ENCODE results near the gene ZNF580.

Gene ZNF580, protein sequence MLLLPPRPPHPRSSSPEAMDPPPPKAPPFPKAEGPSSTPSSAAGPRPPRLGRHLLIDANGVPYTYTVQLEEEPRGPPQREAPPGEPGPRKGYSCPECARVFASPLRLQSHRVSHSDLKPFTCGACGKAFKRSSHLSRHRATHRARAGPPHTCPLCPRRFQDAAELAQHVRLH

DNA sequence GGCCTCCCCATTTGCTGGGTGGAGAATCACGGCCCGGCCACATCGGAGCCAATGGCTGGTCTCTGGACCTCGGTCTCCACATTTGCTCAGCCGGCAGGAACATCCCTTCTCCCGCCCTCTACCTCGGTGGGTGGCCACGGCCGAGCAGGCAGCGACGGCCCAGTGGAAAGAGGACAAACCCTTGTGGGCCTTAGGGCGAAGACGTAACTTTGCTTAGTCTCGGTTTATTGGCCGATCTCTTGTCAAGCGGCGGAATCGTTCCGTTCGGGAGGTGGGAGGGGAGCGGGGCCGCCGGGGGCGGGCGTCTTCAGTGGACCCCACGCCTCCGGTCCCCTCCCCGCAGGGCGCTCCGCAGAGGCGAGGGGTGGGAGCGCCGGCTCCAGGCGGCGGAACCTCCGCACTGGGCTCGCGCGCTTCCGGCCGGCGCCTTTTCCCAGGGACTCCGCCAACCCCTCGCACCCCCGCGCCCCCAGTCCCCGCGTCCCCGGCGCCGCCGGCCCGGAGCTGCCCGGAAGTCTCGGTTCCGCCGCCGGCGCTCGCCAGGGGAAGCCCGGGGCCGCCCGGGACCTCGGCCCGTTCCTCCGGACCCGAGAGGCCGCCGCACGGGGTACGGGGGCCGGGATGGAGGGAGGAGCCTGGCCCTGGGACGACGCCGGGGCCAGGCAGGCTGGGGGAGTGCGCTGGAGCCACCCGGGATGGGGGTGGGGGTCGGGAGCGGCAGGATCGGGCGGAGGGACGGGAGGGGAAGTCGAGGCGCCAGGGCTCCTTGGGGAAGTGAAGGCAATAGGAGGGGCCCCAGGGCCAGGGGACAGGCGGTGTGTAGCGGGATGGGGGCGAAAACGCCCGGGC lies at the start of gene ZNF580:
ZNF580 (plus strand) TSS at position 426 of the 849 bp plus-strand sequence. CDS start 1,507 bp downstream, outside the sequence.
- H3K27ac ChIP-seq: peak within 1 kb of the TSS; percentile 97
- no peak for TF ChIP-seq ZFX (IDR thresholded peaks at IDR 0.05; ENCODE audit: borderline replicate concordance)
- TF ChIP-seq, protein P1, sequence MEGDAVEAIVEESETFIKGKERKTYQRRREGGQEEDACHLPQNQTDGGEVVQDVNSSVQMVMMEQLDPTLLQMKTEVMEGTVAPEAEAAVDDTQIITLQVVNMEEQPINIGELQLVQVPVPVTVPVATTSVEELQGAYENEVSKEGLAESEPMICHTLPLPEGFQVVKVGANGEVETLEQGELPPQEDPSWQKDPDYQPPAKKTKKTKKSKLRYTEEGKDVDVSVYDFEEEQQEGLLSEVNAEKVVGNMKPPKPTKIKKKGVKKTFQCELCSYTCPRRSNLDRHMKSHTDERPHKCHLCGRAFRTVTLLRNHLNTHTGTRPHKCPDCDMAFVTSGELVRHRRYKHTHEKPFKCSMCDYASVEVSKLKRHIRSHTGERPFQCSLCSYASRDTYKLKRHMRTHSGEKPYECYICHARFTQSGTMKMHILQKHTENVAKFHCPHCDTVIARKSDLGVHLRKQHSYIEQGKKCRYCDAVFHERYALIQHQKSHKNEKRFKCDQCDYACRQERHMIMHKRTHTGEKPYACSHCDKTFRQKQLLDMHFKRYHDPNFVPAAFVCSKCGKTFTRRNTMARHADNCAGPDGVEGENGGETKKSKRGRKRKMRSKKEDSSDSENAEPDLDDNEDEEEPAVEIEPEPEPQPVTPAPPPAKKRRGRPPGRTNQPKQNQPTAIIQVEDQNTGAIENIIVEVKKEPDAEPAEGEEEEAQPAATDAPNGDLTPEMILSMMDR (IDR thresholded peaks at IDR 0.05): no peak

DNA sequence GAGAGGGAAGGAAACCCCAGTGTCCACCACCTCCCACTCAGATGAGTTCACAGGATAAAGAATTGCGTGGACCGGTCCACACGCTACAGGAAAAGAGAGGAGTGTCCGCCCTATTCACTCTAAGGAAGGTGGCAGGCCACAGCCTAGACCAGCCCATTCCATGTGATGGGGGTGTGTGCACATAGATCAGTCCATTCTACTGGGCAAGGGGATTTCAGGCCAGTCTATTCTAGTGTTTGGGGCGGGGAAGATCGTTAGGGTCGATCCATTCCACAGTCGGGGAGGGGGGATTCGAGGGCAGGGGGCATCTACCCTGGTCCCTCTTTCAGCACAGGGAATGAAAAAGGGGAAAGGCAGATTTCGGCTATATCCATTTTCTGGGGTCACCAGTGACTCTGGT lies 49.2 kb upstream of the ZNF580 start:
- no peak for TF ChIP-seq ZFX (IDR thresholded peaks at IDR 0.05; ENCODE audit: borderline replicate concordance)
- TF ChIP-seq, protein P1 (IDR thresholded peaks at IDR 0.05): no peak
- peak overlapping the region; percentile 65 for H3K27ac ChIP-seq

DNA sequence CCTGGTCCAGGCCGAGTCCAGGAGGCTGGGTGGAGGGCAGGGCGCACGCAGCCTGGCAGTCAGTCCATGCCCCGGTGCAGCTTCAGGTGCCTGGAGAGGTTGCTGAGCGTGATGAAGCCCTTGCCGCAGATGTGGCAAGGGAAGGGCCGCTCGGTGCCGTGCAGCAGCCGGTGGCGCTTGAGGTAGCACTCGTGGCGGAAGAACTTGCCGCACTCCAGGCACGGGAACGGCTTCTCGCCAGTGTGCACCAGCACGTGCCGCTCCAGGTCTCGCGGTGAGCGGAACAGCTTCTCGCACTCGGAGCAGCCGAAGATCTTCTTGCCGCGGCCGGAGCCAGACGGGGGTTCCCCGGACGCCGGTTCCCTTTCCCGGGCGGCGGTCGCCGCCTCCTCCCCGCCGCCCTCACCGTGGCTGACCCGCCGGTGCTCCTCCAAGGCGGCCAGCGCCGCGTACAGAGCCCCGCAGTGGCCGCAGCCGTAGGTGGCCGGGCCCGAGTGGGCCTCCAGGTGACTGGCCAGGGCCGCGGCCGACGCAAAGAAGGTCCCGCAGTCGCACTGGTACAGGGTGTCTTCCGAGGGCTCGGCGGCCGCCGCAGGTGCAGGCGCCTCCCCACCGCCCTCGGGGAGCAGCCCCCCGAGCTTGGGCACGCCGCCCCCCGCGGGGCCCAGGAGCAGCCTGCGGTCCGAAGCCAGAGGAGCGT lies 48.3 kb upstream of the ZNF580 start:
- H3K27ac ChIP-seq: no peak overlapping the region
- TF ChIP-seq, protein P1 (IDR thresholded peaks at IDR 0.05): no peak
- TF ChIP-seq ZFX (IDR thresholded peaks at IDR 0.05; ENCODE audit: borderline replicate concordance): no peak

DNA sequence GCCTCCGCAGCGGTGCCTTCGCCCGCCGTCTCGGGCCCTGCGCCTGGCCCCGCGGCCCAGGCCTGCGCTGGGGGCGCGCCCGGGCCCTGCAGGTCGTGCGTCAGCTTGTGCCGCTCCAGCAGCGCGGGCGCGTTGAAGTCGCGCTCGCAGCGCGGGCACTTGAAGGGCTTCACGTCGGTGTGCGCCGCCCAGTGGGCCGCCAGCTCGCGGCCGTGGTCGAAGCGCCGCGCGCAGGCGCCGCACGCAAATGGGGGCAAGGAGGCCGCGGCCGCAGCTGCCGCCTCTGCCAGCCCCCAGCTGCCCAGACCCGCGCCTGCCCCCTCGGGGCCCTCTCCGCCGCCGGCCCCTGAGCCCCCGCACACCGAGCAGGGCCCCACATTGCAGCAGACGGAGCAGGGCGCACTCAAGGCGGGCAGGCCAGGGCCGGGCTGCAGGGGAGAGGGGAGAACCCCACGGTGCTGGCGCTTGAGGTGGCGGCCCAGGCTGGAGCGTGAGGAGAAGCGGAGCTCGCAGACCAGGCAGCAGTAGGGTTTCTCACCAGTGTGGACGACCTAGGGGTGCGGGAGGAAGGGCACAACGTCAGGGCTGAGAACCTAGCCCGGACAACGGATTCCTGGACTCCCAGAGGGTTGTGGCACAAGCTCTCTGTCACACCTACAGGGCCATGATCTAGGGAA lies 47.6 kb upstream of the ZNF580 start:
- H3K27ac ChIP-seq: no peak overlapping the region
- no peak for TF ChIP-seq ZFX (IDR thresholded peaks at IDR 0.05; ENCODE audit: borderline replicate concordance)
- TF ChIP-seq, protein P1 (IDR thresholded peaks at IDR 0.05): no peak

DNA sequence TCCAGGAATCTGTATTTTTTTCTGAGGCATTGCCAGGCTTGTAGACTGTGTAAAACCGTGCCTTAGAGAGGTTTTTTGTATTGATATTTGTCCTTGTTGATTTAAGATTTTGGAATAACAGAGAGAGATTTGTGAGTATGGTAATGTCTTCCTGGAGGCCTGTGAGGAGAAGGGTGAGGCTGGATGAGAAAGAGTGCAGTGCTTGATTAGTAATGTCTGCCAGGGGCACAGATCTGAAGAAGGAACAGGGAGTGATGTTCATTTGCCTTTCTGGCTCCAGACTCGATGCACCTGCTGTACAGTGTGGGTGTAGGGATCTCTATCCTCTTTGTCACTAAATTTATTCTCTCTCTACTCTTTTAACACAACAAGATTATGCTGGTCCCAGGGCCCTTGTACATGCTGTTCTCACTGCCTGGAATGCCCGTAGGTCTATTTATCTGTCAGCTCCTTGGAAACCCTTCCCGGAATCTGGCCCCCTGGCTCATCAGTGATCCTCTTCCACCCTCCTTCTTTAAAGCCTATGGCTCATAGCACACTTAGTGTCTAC lies 45.7 kb upstream of the ZNF580 start:
- no peak overlapping the region for H3K27ac ChIP-seq
- TF ChIP-seq, protein P1 (IDR thresholded peaks at IDR 0.05): no peak
- TF ChIP-seq ZFX (IDR thresholded peaks at IDR 0.05; ENCODE audit: borderline replicate concordance): no peak

DNA sequence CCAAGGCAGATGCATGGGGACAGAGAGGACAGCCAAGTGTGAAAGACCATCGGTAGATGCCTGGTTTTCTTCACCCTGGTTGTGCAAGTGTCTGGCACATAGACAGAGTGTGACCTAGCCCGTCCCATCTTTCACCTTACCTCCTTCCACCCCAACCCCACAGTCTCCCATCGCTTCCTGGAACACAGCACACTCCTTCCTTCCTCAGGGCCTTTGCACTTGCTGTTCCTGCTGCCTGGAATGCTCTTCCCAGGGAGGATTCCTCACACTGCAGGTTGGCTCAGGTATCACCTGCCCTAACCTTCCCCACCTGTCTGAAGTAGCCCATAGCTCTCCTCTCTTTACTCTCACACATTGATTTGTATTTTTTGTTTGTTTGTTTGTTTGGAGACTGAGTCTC lies 44.5 kb upstream of the ZNF580 start:
- no peak overlapping the region for H3K27ac ChIP-seq
- TF ChIP-seq, protein P1 (IDR thresholded peaks at IDR 0.05): no peak
- TF ChIP-seq ZFX (IDR thresholded peaks at IDR 0.05; ENCODE audit: borderline replicate concordance): no peak
